HepG2 (cell line): ENCODE results near the gene MIS18A. TPM values are rescaled to one million over a fixed set of nuclear protein-coding genes. Genes with fewer than 3 reads are reported as not detected.

Experiments used
- BHLHE40 ChIP-seq: IDR thresholded peaks from 2 replicates; pipeline ENCODE4 v1.6.1; 2011; ENCODE audit warnings: low read length, improper control_type of control experiment
- CERS6 ChIP-seq: sonication (generic); formaldehyde crosslinking; IDR thresholded peaks from 2 replicates; pipeline ENCODE4 v1.5.0; 2020; ENCODE audit warnings: missing genetic modification reagents
- FOXK2 ChIP-seq: fragments of 450-650 bp; IDR thresholded peaks from 2 replicates; pipeline ENCODE4 v1.6.1; 2016
- FOXP1 ChIP-seq, 2 experiments: fragments of 450-650 bp in 1 of 2; IDR thresholded peaks; 2 replicates each; pipeline ENCODE4 v1.6.1; 2017 to 2018; ENCODE audit warnings: antibody characterized with exemption in 1 of 2
- FUBP1 ChIP-seq: sonication (generic); formaldehyde crosslinking; IDR thresholded peaks from 2 replicates; pipeline ENCODE4 v1.5.1; 2020; ENCODE audit warnings: missing genetic modification reagents, mild to moderate bottlenecking, borderline replicate concordance
- HMG20A ChIP-seq: IDR thresholded peaks from 2 replicates; pipeline ENCODE4 v1.6.1; 2016; ENCODE audit warnings: borderline replicate concordance
- KDM1A ChIP-seq: IDR thresholded peaks from 2 replicates; pipeline ENCODE4 v1.6.1; 2016; ENCODE audit warnings: missing compliant biosample characterization
- NRL ChIP-seq: sonication (generic); formaldehyde crosslinking; IDR thresholded peaks from 2 replicates; pipeline ENCODE4 v1.5.0; 2020; ENCODE audit warnings: missing genetic modification reagents, mild to moderate bottlenecking, moderate library complexity, borderline replicate concordance
- PBX3 ChIP-seq: sonication (generic); formaldehyde crosslinking; IDR thresholded peaks from 2 replicates; pipeline ENCODE4 v1.8.1; 2023; ENCODE audit warnings: missing genetic modification reagents, inconsistent platforms, borderline replicate concordance
- PHF20 ChIP-seq: sonication (generic); formaldehyde crosslinking; IDR thresholded peaks from 2 replicates; pipeline ENCODE4 v1.5.0; 2020; ENCODE audit warnings: mild to moderate bottlenecking, missing genetic modification reagents
- RBM22 ChIP-seq: fragments of 200-400 bp; formaldehyde crosslinking; optimal IDR thresholded peaks from 2 replicates; pipeline ENCODE3; 2017; ENCODE audit warnings: mild to moderate bottlenecking, low read length, moderate library complexity
- REXO4 ChIP-seq: sonication (generic); formaldehyde crosslinking; IDR thresholded peaks from 2 replicates; pipeline ENCODE4 v1.8.0; 2022; ENCODE audit warnings: missing genetic modification reagents, mild to moderate bottlenecking, borderline replicate concordance
- SIN3B ChIP-seq: fragments of 150-350 bp; IDR thresholded peaks from 2 replicates; pipeline ENCODE4 v1.6.1; 2014; ENCODE audit warnings: low read length
- TEAD3 ChIP-seq: optimal IDR thresholded peaks from 2 replicates; pipeline ENCODE3; 2016; ENCODE audit warnings: borderline replicate concordance
- TRIM22 ChIP-seq: fragments of 450-650 bp; IDR thresholded peaks from 2 replicates; pipeline ENCODE4 v1.6.1; 2017
- ZBTB10 ChIP-seq: sonication (generic); formaldehyde crosslinking; IDR thresholded peaks from 2 replicates; pipeline ENCODE4 v1.4.0; 2020; ENCODE audit warnings: missing genetic modification reagents, borderline replicate concordance
- ZHX1 ChIP-seq: sonication (generic); formaldehyde crosslinking; IDR thresholded peaks from 2 replicates; pipeline ENCODE4 v1.8.1; 2022; ENCODE audit warnings: low read depth, mild to moderate bottlenecking, missing genetic modification reagents
- ZNF292 ChIP-seq: sonication (generic); formaldehyde crosslinking; IDR thresholded peaks from 2 replicates; pipeline ENCODE4 v1.8.1; 2022; ENCODE audit warnings: mild to moderate bottlenecking, low read depth, missing genetic modification reagents, borderline replicate concordance
- polyA plus RNA-seq, 8 experiments: library from polyadenylated mRNA; depleted of rRNA in 3 of 8; stranded (reverse) in 7 of 8; unstranded in 1 of 8; fragments of >200 nt; fragmentation: Illumina TruSeq in 4 of 8; extraction: Trizol in 4 of 8; gene quantifications; 2 replicates each; pipeline versions ENCODE4 v1.2.1 to v1.2.3, GENCODE V29; 2011 to 2016; ENCODE audit warnings: low read depth in 4 of 8, missing spikeins in 1 of 8, mixed read lengths in 1 of 8; ENCODE audit not compliant: insufficient read depth in 1 of 8
- total RNA-seq, 5 experiments: library from RNA; depleted of rRNA; stranded (reverse); fragments of >200 nt; fragmentation: Illumina TruSeq; extraction: Trizol; gene quantifications; 2 replicates each; pipeline ENCODE4 v1.2.3, GENCODE V29; 2016; ENCODE audit warnings: low read depth in 1 of 5

Gene MIS18A
- total and polyA plus RNA-seq, 2 of the 13 experiments (the other 11 are each of a cell fraction or from before 2014, with no cell fraction given): 11.2 to 41.4 TPM

- TF ChIP-seq PBX3 (CRISPR knock-in tag): no peak
- TF ChIP-seq CERS6 (CRISPR knock-in tag): no peak
- TF ChIP-seq ZHX1 (CRISPR knock-in tag): no peak
- no peak for TF ChIP-seq FUBP1 (CRISPR knock-in tag)
- peak; percentile 40; the same call in 1 of the 2 replicates for TF ChIP-seq ZNF292
- peak; percentile 37; the same call in 1 of the 2 replicates for TF ChIP-seq NRL
- TF ChIP-seq ZBTB10 (CRISPR knock-in tag): no peak
- TF ChIP-seq SIN3B: peak; percentile 97
- TF ChIP-seq REXO4 (CRISPR knock-in tag): no peak
- TF ChIP-seq TEAD3 (CRISPR knock-in tag): no peak
- no peak for TF ChIP-seq BHLHE40
- TF ChIP-seq FOXK2: no peak
- TF ChIP-seq TRIM22: no peak
- peak; percentile 85 for TF ChIP-seq PHF20 (CRISPR knock-in tag)
- no peak for TF ChIP-seq RBM22
- TF ChIP-seq HMG20A (CRISPR knock-in tag): no peak
- no peak for TF ChIP-seq FOXP1 (IDR thresholded peaks at IDR 0.05)
- no peak for TF ChIP-seq FOXP1 (CRISPR knock-in tag; IDR thresholded peaks at IDR 0.05)
- no peak for TF ChIP-seq KDM1A (CRISPR knock-in tag)
These were observed at the start of gene MIS18A (continued) for GRCh38 chr21:32278518-32279376.
